Adipose tissue (tissue), 3 donors: ENCODE measurements around the gene ATP13A3. TPM values are rescaled to one million over a fixed set of nuclear protein-coding genes. Genes with fewer than 3 reads are reported as not detected.

Experiments
- H3K27ac ChIP-seq: one replicate; pipeline ENCODE4 v1.5.1; 2013; ENCODE audit warnings: low read depth, low read length
- WGBS, 3 donors: extraction: QIAGEN DNeasy Blood & Tissue Kit; methylation state at CpG; one replicate each; pipeline ENCODE4 v1.1.7; 2013; 5-methylcytosine and 5-hydroxymethylcytosine counted together
- polyA plus RNA-seq, 3 donors: library from polyadenylated mRNA; stranded (reverse); fragments of 200-250 nt; gene quantifications; one replicate each; pipeline ENCODE4 v1.2.3, GENCODE V29; 2013
- donor health status: healthy with polysubstance abuse.
- donor health status: Bipolar disorder and iron deficiency.
- donor health status: healthy.

Gene ATP13A3
- polyA plus RNA-seq, 3 donors = 10.5 to 63.9 (median 15.4) TPM

GRCh38 chr3:194386066-194386465, 100.7 kb downstream of the ATP13A3 start:
- no peak overlapping the region for H3K27ac ChIP-seq
- 78 to 84% (median 79%) methylated on average over 15 of the region's 15 CpGs for WGBS, 3 donors

GRCh38 chr3:194384569-194385001, 102.2 kb downstream of the ATP13A3 start:
- WGBS, 3 donors = 89 to 90% (median 89%) methylated on average over 12 of the region's 12 CpGs
- H3K27ac ChIP-seq = no peak overlapping the region

DNA sequence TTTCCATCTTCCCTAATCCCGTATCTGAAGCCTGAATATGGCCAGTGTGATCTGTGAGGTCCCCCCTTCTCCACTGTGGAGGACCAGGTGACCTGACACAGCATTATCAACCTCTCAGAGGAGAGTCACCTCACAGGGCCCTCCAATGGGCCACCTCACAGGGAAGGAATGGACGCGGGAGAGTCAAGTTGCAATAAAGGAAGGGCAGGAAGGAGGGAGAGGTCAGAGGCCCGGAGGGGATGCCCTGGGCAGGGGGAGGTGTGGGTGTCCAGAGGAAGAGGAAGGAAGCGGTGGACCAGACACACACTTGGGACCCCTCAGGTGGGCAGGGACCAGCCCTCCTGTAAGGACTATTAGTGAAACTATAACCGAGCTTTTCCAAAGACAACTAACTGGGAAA, 102.6 kb downstream of the ATP13A3 start:
- no peak overlapping the region for H3K27ac ChIP-seq
- WGBS, 3 donors = 68 to 78% (median 71%) methylated on average over 6 of the region's 6 CpGs

GRCh38 chr3:194383276-194383940, 103.4 kb downstream of the ATP13A3 start:
- 75 to 91% (median 90%) methylated on average over 14 of the region's 14 CpGs for WGBS, 3 donors
- no peak overlapping the region for H3K27ac ChIP-seq

GRCh38 chr3:194382892-194383223, 103.9 kb downstream of the ATP13A3 start:
- no peak overlapping the region for H3K27ac ChIP-seq
- 66 to 80% (median 71%) methylated on average over 9 of the region's 9 CpGs for WGBS, 3 donors

DNA sequence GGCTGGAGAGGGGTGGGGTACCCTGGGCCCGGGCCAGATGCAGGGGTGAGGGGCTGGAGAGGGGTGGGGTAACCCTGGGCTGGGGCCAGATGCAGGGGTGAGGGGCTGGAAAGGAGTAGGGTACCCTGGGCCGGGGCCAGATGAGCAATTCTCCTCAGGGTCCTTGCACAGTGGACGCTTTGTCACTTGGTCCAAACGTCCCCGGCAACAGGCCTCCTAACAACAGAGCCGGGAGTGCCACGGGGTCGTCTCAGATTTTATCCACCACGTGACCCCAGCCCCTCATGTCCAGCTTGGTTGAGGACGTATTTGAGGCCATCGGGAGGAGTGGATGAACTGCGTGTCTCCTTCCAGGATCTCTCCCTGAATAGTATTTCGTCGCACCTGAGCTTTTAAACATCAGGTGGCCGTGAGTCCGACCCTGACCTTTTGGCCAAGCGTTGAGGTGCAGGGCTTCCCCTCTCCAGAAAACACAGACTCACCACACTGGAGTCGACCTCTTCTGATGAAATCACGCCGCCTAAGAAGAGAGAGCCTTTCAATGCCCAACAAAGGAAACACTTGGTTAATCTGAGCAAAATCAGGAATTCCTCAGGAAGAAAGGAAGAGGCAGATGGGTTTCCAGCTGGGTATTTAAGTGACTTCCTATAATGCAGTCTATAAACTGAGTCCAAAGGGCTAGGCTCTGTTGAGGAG, 104.5 kb downstream of the ATP13A3 start:
- WGBS, 3 donors = 66 to 76% (median 69%) methylated on average over 18 to 20 of the region's 20 CpGs

DNA sequence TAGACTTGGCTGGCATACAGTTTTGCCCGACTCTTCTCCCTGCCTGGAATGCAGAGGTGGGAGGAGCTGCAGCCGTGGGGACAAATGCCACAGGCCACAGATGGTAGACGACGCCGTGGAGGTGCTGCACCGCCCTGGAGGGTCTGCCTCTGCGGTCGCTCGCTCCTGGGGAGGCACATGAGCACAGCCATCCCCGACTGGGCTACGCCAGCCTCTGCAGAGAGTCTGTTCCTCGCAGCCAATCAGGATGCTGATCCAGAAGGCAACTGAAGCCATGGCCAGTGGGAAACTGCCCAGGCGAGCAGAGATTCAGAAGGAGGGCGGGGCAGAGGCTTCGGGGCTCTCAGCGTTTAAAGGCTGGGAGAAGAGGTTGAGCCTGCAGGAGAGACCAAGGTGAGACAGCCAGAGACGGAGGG, 105.3 kb downstream of the ATP13A3 start:
- WGBS, 3 donors = 25 to 64% (median 60%) methylated on average over 17 of the region's 17 CpGs
- no peak overlapping the region for H3K27ac ChIP-seq

More for the DNA sequence above, 104.5 kb downstream of the ATP13A3 start:
- no peak overlapping the region for H3K27ac ChIP-seq

DNA sequence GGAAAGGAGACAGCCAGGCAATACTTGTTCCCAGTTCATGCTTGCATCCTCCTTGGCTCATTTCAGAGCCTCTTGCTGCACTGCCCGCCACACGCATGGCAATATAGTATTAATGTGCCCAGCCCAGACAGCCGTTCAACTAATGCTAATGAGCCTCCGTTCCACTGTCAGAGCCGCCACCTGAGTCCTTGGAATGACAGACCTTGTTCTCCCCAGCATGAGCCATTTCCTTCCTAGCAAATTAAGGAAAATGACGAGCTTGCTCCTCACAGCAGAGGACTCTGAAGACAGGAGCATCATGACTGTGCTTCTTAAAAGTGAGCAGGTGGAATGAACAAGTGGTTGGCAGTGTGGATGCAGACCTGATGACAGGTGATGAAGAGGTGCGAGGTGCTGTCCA, 106.5 kb downstream of the ATP13A3 start:
- H3K27ac ChIP-seq = no peak overlapping the region
- WGBS, 3 donors = 75 to 85% (median 84%) methylated on average over 7 of the region's 7 CpGs

- WGBS, 3 donors = 79 to 85% (median 83%) methylated on average over 9 of the region's 9 CpGs
- no peak overlapping the region for H3K27ac ChIP-seq
Observed at GRCh38 chr3:194379651-194380050, 107.2 kb downstream of the ATP13A3 start.

- no peak overlapping the region for H3K27ac ChIP-seq
- WGBS, 3 donors = 84 to 93% (median 87%) methylated on average over 6 of the region's 6 CpGs
Observed at GRCh38 chr3:194379231-194379630, 107.6 kb downstream of the ATP13A3 start.

- WGBS, 3 donors = 80 to 90% (median 81%) methylated on average over 1 of the region's 1 CpG
- no peak overlapping the region for H3K27ac ChIP-seq
Observed at GRCh38 chr3:194377708-194378107, 109.1 kb downstream of the ATP13A3 start.

DNA sequence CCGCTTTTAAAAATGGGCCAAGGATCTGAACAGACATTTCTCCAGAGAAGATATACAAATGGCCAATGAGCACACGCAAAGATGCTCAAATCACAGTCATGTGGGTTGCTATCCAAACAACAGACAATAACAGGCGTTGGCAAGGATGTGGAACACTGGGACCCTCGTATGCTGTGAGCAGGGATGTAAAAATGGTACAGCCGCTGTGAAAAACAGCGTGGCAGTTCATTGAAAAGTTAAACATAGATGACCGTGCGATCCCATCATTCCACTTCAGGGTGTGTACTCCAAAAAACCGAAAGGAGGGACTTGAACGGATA, 110.6 kb downstream of the ATP13A3 start:
- WGBS, 3 donors = 79 to 84% (median 83%) methylated on average over 10 of the region's 10 CpGs
- H3K27ac ChIP-seq = no peak overlapping the region

GRCh38 chr3:194375473-194376240, 111.1 kb downstream of the ATP13A3 start:
- 48 to 57% (median 57%) methylated on average over 15 of the region's 15 CpGs for WGBS, 3 donors
- no peak overlapping the region for H3K27ac ChIP-seq

DNA sequence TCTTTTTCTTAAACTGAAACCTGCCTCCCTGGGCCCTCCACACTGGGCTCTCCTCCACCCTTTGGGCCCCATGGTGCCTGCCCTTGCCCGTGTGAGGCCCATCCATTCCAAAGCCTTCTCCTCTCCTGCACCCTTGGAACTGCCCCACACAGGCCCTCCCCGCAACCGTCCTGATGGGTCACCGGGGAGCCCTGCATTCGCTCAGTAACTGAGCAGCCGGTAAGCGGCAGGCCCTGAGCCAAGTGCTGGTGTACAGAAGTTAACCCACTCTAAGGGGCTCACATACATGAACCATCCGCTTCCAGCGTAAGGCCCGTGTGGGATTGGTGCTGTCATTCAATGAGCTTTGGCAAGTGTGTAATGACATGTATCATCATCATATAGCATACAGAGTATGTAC, 111.9 kb downstream of the ATP13A3 start:
- 76 to 81% (median 78%) methylated on average over 10 of the region's 10 CpGs for WGBS, 3 donors
- no peak overlapping the region for H3K27ac ChIP-seq

- 56 to 77% (median 76%) methylated on average over 8 of the region's 8 CpGs for WGBS, 3 donors
- H3K27ac ChIP-seq = no peak overlapping the region
Observed at GRCh38 chr3:194373899-194374298, 112.9 kb downstream of the ATP13A3 start.

DNA sequence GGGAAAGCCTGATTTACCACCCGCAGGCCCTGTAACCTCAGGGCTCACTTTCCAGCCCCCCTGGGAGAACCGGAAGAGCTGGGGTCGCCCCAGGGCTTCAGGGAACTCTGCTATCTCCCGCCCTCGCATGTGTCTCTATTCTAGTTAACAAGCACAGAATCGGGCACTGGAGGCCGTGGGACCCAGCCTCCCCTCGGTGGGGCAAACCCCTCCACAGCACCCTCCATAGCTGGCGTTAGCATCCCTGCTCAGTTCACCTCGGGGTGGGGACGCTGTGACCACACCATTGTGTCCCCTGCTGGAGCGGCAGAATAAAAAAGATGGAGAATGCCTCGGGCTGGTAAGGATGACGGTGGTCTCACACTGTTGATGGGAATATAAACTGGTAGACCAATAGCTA, 113.8 kb downstream of the ATP13A3 start:
- WGBS, 3 donors = 80 to 96% (median 94%) methylated on average over 14 of the region's 14 CpGs
- H3K27ac ChIP-seq = no peak overlapping the region

GRCh38 chr3:194370753-194371152, 116.0 kb downstream of the ATP13A3 start:
- H3K27ac ChIP-seq = no peak overlapping the region
- 62 to 86% (median 81%) methylated on average over 9 to 10 of the region's 10 CpGs for WGBS, 3 donors

DNA sequence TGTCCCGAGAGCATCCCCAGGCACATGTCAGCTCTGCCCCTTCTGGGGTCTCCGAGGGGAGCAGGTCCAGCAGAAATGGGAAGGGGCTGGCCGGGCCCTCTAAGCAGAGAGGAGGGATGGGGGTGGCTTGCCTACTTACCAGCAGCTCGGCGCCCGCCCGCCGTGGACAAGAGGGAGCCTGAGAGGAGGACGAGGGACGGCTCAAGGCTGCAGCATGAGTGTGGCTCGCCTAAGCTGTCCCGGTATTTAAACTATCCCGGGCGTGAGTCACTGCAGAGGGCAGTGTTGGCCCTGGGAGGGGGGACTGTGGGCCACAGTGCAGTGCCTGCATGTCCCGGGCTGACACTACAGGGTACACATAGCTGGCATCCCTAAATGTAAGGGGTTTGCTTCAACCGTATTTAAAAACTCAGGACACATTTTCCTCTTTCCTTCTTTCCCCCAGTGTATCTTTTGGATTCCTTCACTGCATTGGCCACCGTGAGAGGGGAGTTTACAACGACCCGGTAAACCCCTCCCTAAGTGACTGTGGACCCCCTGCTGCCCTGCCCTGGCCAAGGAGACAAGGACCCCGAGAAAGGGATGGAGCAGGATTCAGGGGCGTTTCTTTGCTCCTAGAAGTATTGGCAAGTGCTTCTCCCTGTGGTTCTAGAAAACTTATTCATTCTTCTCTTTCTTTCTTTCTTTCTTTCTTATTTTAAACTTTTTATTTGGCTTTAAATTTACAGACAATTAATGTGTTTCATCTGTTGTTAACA, 117.1 kb downstream of the ATP13A3 start, which contains the start of gene LRRC15:
LRRC15 (minus strand) TSS at position 222 of the 758 bp plus-strand sequence. CDS start 8,700 bp downstream, outside the sequence.
- 12 to 23% (median 15%) methylated on average over 21 of the region's 21 CpGs for WGBS, 3 donors
- no peak within 1 kb of the TSS for H3K27ac ChIP-seq

DNA sequence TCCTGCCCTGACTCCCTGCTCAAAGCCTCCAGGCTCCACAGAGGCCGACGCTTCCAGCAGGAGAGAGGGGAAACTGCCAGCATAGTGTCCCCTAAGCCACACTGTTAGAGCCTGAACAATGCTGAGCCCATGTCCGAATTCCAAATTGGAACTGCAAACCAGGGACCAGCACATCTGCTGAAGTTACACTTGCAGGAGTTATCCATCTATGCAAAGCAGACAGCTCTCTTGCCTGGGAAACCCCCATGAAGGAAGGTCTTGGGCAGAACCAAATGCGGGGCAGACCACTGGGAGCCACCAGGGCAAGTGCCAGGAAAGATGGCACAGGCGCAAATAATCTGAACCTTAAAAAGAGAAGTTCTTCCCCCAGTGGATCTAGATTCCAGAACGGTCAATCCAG, 117.9 kb downstream of the ATP13A3 start:
- WGBS, 3 donors = 71 to 72% (median 71%) methylated on average over 6 of the region's 6 CpGs

More for the DNA sequence above, 117.9 kb downstream of the ATP13A3 start:
- no peak overlapping the region for H3K27ac ChIP-seq
